ENCODE results near the gene RSAD1. TPM values are rescaled to one million over a fixed set of nuclear protein-coding genes. Genes with fewer than 3 reads are reported as not detected.

The RSAD1 gene
- polyA plus RNA-seq, 3 donors = 20.6 to 40.0 (median 21.2) TPM

GRCh38 chr17:50437409-50437808, 41.3 kb upstream of the RSAD1 start:
- Histone ChIP-seq H3K79me2 (ENCODE audit: insufficient read depth, low read length) (no peaks in the 10 kb centered on the region), H2AFZ (ENCODE audit: insufficient read depth, low read depth, low read length, poor library complexity, severe bottlenecking) (no peak overlapping the region), H3K27ac (ENCODE audit: low read depth in 1 of 2, low read length in 2 of 2) (no peak overlapping the region), H3K4me3 (replicated peaks in 1 of 3; ENCODE audit: low read depth in 2 of 3, low read length in 3 of 3) (no peak overlapping the region), H3K36me3 (replicated peaks in 1 of 2; ENCODE audit: control insufficient read depth in 1 of 2, insufficient read depth in 2 of 2, low read length in 2 of 2) (no peaks in the 10 kb centered on the region), H3K4me1 (ENCODE audit: control insufficient read depth in 1 of 2, insufficient read depth in 2 of 2, low read length in 2 of 2) (no peaks in the 10 kb centered on the region), H3K9me3 (replicated peaks in 1 of 2; ENCODE audit: control insufficient read depth in 1 of 2, insufficient read depth in 1 of 2, low read length in 2 of 2) (no peaks in the 10 kb centered on the region), H3K4me2 (replicated peaks; ENCODE audit: extremely low read depth, low read length, poor library complexity, severe bottlenecking) (no peak overlapping the region), H3K9ac (ENCODE audit: insufficient read depth, low read length, poor library complexity, severe bottlenecking) (no peak overlapping the region), H3K27me3 (ENCODE audit: control insufficient read depth in 2 of 2, insufficient read depth in 2 of 2, low read length in 2 of 2) (no peaks in the 10 kb centered on the region), H4K20me1 (ENCODE audit: insufficient read depth, low read length) (no peaks in the 10 kb centered on the region)
- Mint-ChIP-seq H3K36me3 (peaks cover 2 to 5% of the 10 kb centered on the region in 2 donors), H3K27ac (no peak overlapping the region), H3K4me3 (no peak overlapping the region), H3K9me3 (no peaks in the 10 kb centered on the region), H3K27me3 (ENCODE audit: low read depth in 3 of 3) (peaks cover 0 to 2% (median 0%) of the 10 kb centered on the region in 3 donors), H3K4me1 (no peaks in the 10 kb centered on the region)
- intact Hi-C loops (cut with micrococcal nuclease) = no loop called here
- DNase-seq = no peak
- no peak for TF ChIP-seq CTCF (IDR thresholded peaks at IDR 0.05)
- no CpG with 5 or more reads among the region's 4 CpGs for WGBS (ENCODE audit: insufficient coverage)

DNA sequence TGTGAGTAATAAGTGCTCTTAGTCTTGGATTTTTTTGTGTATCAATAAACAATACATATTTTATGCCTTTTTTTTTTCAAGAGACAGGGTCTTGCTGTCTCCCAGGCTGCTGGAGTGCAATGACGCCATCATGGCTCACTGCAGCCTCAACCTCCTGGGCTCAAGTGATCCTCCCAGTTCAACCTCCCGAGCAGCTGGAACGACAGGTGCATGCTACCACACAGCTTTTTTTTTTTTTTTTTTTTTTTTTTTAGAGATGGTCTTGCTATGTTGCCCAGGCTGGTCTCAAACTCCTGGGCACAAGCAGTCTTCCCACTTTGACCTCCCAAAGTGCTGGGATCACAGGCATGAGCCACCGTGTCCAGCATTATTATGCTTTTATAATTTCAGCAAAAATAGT, 39.7 kb upstream of the RSAD1 start:
- no peak overlapping the region for H3K4me2 ChIP-seq (replicated peaks; ENCODE audit: extremely low read depth, low read length, poor library complexity, severe bottlenecking)
- no peak for DNase-seq
- H3K79me2 ChIP-seq (ENCODE audit: insufficient read depth, low read length) = no peaks in the 10 kb centered on the region
- H3K9me3 ChIP-seq (replicated peaks in 1 of 2; ENCODE audit: control insufficient read depth in 1 of 2, insufficient read depth in 1 of 2, low read length in 2 of 2) = no peaks in the 10 kb centered on the region
- H3K27ac ChIP-seq (ENCODE audit: low read depth in 1 of 2, low read length in 2 of 2) = no peak overlapping the region
- H3K9me3 Mint-ChIP-seq = no peaks in the 10 kb centered on the region
- no peak overlapping the region for H3K9ac ChIP-seq (ENCODE audit: insufficient read depth, low read length, poor library complexity, severe bottlenecking)
- intact Hi-C loops (cut with micrococcal nuclease) = no loop called here
- no peak overlapping the region for H3K4me3 Mint-ChIP-seq
- no peaks in the 10 kb centered on the region for H4K20me1 ChIP-seq (ENCODE audit: insufficient read depth, low read length)
- H3K4me1 ChIP-seq (ENCODE audit: control insufficient read depth in 1 of 2, insufficient read depth in 2 of 2, low read length in 2 of 2) = no peaks in the 10 kb centered on the region
- H3K27me3 ChIP-seq (ENCODE audit: control insufficient read depth in 2 of 2, insufficient read depth in 2 of 2, low read length in 2 of 2) = no peaks in the 10 kb centered on the region
- H3K4me3 ChIP-seq (replicated peaks in 1 of 3; ENCODE audit: low read depth in 2 of 3, low read length in 3 of 3) = no peak overlapping the region
- no peak for TF ChIP-seq CTCF (IDR thresholded peaks at IDR 0.05)
- H3K36me3 Mint-ChIP-seq = peaks cover 2 to 5% of the 10 kb centered on the region in 2 donors
- no CpG with 5 or more reads among the region's 4 CpGs for WGBS (ENCODE audit: insufficient coverage)
- H3K27me3 Mint-ChIP-seq (ENCODE audit: low read depth in 3 of 3) = peaks cover 0 to 2% (median 0%) of the 10 kb centered on the region in 3 donors
- H3K27ac Mint-ChIP-seq = no peak overlapping the region
- no peak overlapping the region for H2AFZ ChIP-seq (ENCODE audit: insufficient read depth, low read depth, low read length, poor library complexity, severe bottlenecking)
- no peaks in the 10 kb centered on the region for H3K36me3 ChIP-seq (replicated peaks in 1 of 2; ENCODE audit: control insufficient read depth in 1 of 2, insufficient read depth in 2 of 2, low read length in 2 of 2)
- no peaks in the 10 kb centered on the region for H3K4me1 Mint-ChIP-seq

Data from CD14-positive monocyte (primary cell).